Renal pelvis (tissue), 4 donors: Measurements from ENCODE around the gene LMNA. TPM values are rescaled to one million over a fixed set of nuclear protein-coding genes. Genes with fewer than 3 reads are reported as not detected.
"Not testable (repeated sequence)": the region's sequence is repeated elsewhere in the genome, so short reads cannot be mapped to it uniquely, and the experiment has no call there.

ENCODE experiments used
- DNase-seq: peaks from one replicate; pipeline ENCODE4 v3.0.0-alpha.2; 2013
- polyA plus RNA-seq, 3 donors: library from polyadenylated mRNA; unstranded; fragments of 120-200 nt; gene quantifications; one replicate each; pipeline ENCODE4 v1.2.1, GENCODE V29; 2013; ENCODE audit not compliant: insufficient read length in 3 of 3

The LMNA gene
- polyA plus RNA-seq, 3 donors, result 84.6 to 104 (median 103) TPM

DNA sequence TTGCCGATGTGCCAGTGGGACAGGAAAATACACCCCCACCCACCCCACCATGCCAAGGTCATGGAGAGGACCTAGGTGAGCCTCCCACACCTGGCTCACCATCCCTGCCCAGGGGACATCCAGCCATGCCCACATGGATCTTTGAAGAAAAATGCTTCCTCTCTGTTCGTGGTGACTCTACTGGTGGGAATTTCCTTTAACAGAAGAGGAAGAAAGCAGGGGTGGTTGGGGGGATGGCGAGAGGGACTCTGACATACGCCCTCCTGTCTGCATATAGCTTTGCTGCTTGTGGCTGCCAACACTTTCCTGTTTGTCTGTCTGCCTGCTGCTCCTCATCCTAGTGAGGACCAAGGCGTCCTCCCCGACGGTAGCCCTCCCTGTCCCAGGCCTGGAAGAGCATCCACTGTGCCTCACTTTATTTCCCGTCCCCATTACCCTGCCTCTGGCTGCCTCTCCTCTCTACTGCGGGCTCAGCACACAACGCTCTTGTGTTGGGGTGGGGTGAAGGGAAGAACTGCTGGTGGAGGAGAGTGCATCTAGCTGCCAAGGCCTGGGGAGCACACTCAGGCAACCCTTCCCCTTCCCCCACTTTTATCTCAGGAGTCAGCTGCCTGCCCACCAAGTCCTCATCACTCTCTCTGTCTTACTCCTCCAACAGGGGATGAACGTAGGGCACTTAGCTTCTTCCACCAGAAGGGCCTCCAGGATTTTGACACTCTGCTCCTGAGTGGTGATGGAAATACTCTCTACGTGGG, 41.4 kb downstream of the LMNA start:
- DNase-seq, result no peak

DNA sequence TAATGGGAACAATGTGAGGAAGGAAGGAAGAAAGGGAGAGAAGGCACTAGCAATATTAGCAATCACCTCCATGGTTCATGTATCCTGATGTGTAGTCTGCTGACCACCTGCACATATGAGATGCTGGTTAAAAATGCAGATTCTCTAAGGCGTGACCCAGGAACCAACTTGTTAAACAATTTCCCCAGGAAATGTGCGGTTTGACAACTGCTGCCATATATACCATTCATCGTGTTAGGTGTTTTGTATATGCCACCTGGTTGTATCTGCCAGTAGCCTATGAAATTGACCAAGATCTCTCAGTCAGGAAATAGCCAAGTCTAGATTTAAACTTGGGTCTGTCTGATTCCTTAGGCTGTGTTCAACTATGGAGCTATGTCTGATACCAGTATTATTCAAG, 43.0 kb downstream of the LMNA start:
- DNase-seq, result no peak

DNA sequence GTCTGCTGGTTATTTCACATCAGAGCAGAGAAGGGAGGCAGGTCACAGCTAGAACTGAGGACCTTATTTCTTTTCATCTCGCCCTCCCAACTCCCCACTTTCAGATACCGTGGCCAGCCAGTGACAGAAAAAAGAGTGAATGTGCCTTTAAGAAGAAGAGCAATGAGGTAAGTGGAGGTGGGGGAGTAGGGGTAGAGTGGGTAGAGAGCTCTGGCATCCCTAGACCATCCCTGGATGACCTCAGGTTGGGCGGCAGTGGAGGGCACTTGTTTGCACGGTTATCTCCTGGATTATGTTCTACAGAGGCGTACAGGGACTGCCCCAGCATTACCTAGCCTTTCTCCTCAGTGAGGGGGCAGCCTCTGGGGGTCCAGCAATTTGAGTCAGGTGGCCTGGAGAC, 43.5 kb downstream of the LMNA start:
- no peak for DNase-seq

DNA sequence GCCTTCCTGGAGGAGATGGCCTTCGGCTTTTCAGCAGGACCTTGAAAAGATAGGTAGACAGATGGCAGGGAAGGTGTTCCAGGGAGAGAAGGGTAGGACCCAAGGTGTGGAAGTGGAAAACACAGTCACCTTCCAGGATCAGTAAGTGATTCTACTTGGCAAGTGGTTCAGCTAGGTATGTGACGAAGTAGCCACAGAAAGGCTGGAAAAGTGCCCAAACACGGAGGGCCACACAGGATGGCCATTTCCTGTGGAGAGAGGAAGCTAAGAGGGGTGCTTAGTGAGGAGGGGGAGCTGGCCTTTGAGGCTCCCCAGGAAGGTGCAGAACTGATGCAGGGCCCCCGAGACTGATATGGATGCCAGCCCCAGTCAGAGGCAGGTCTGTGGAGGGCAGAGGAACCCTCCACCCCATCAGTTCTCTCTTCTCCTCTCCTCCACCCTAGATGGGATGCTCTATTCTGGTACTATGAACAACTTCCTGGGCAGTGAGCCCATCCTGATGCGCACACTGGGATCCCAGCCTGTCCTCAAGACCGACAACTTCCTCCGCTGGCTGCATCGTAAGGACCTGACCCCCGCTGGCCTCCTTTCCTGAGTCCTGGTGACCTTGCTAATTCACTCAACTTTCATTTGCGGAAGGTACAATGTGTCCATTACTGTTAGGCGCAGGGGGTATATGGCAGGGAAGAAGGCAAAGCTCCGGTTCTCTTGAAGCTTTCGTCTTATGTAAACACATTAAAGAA, 45.7 kb downstream of the LMNA start:
- no peak for DNase-seq

DNA sequence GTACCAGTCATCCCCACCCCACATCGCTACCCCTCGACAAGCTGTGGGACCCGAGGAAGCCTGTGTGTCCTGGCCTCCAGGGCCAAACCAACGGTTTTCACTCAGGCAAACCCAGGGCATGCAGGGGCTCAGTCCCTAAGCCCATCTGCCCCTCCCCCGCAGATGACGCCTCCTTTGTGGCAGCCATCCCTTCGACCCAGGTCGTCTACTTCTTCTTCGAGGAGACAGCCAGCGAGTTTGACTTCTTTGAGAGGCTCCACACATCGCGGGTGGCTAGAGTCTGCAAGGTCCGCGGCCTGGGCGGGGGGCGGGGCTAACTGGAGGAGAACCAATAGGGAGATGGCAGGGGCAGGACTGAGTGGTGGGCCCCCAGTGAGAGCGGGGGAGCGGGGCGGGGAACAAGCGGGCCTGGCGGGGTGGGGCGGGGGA, 46.2 kb downstream of the LMNA start:
- peak; percentile 84 for DNase-seq

DNA sequence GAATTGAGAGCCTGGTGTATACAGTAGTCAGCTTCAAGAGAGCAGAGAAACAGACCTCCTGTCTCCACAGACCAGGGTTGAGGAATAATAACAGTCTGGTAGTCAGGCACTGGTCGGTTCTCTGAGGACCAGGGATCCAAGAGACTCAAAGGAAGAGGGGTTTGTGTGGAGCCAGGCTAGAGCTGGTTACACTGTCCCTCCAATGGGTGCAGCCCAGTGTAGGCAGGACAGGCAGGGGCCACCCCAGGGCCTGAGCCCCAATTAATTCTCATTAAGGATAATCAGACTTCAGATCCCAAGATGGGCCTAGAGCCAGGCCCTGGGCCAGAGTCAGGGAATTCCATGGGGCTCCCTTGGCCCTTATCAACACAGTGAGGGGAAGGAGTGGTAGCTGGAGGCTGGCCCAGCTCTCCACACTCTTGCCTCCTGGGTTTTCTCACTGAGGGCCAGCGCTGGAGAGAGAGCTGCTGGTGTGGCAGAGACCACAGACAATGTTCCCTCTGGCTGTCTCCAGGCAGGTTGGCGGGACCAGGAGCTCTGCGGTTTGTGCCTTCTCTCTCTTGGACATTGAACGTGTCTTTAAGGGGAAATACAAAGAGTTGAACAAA, 48.0 kb downstream of the LMNA start:
- DNase-seq, result no peak

DNA sequence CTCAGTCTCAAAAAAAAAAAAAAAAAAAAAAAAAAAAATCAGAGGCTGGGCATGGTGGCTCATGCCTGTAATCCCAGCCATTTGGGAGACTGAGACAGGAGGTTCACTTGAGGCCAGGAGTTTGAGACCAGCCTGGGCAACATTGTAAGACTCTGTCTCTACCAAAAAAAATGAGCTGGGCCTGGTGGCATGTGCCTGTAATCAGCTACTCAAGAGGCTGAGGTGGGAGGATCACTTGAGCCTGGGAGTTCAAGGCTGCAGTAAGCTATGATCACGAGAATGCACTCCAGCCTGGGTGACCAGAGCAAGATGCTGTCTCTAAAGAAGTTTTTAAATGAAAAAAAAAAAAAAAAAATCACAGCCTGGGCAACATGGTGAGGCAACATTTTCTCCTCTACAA, 49.2 kb downstream of the LMNA start:
- no peak for DNase-seq

DNA sequence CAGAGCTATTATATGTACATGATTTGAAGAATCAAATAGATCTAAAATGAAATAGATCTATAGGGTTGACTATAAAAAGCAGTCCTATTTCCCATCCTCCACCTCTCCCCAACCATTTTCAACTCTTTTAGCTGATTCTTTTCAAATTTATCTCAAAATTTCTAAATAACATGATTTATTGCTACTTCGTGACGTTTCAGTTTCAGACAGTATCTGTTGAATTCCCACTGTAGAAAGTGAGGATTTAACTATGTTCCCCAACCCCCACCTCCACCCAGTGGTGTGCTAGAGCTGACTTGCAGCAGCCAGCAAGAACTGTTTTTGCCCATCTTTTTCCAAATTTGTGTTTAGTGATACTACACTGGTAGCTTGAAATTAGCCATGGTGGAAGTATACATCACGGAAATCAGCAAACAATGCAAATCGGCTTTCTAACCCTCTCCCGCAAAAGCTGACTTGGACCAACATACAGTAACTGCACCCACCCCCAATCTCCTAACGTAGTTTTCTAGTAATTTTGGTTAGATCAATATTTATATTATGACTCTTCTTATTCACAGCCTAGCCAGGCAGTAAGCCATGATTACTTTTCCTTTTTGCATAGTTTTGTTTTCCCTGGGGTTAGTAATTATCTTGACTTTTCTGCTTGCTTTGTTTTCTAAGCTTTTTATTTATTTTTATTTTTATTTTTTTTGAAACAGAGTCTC, 49.8 kb downstream of the LMNA start:
- no peak for DNase-seq

DNA sequence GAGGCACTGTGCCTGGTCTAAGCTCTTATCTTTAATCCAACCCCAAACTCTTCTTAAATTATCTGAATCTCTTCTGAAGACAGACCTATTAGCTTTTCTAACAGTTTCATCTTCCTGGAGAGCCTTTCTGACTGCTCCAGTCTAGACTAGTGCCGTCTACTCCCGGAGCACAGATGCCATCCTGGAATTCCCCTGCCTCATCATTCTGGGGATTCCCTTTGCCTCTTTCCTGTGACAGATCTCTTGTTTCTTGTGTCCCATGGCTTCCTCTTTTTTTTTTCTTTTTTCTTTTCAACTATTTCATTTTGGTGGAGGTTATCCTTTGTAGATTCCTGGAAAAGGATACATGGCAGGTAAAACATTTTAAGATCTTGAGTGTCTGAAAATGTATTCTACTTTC, 50.6 kb downstream of the LMNA start:
- DNase-seq, result no peak

DNA sequence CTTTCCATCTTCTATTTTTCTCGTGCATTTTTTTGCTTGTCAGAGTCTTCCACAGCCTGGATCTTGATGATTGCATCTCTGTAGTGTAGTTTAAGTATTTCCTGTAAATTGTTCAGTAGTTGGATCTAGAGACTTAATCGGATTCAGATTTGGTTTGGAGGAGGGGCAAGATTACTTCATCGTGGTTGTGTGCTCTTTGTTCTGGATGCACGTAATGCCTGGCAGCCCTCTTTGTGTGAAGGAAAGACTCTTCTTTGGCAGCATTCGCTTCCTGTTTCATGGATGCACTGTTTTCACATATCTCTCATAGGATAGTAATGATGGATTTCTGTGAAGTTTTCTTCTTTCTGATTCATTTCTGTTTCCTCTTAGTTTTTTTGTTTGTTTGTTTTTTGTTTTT, 53.0 kb downstream of the LMNA start:
- no peak for DNase-seq

DNA sequence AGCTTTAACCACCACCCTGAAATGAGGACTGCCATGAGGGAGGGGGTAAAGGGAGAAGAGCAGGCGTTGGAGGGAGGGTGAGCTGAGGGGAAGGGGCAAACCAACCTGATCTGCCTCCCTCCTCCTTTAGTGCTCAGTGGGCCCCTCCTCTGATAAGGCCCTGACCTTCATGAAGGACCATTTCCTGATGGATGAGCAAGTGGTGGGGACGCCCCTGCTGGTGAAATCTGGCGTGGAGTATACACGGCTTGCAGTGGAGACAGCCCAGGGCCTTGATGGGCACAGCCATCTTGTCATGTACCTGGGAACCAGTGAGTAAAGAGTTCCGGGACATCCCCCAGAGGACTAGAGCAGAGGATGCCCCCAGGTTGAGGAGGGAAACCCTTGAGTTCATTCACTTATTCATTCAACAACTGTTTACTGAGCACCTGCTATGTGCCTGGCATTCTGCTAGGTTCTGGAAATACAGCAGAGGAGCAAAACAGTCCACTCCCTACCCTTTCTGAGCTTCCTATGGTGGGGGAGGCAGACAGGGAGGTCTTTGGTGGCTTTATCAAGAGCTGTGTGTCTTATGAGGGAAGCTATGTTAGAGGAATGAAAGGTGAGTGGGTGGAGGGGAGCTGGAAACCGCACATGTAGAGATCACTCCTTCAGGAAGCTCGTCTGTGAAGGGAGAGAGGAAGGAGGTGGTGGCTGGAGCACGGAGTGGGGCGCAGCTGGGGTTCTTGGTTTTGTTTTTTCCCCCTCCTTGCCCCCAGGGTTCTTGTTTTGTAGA, 58.4 kb downstream of the LMNA start:
- no peak for DNase-seq

DNA sequence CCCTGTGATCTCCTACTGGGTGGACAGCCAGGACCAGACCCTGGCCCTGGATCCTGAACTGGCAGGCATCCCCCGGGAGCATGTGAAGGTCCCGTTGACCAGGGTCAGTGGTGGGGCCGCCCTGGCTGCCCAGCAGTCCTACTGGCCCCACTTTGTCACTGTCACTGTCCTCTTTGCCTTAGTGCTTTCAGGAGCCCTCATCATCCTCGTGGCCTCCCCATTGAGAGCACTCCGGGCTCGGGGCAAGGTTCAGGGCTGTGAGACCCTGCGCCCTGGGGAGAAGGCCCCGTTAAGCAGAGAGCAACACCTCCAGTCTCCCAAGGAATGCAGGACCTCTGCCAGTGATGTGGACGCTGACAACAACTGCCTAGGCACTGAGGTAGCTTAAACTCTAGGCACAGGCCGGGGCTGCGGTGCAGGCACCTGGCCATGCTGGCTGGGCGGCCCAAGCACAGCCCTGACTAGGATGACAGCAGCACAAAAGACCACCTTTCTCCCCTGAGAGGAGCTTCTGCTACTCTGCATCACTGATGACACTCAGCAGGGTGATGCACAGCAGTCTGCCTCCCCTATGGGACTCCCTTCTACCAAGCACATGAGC, 62.2 kb downstream of the LMNA start:
- DNase-seq, result no peak

DNA sequence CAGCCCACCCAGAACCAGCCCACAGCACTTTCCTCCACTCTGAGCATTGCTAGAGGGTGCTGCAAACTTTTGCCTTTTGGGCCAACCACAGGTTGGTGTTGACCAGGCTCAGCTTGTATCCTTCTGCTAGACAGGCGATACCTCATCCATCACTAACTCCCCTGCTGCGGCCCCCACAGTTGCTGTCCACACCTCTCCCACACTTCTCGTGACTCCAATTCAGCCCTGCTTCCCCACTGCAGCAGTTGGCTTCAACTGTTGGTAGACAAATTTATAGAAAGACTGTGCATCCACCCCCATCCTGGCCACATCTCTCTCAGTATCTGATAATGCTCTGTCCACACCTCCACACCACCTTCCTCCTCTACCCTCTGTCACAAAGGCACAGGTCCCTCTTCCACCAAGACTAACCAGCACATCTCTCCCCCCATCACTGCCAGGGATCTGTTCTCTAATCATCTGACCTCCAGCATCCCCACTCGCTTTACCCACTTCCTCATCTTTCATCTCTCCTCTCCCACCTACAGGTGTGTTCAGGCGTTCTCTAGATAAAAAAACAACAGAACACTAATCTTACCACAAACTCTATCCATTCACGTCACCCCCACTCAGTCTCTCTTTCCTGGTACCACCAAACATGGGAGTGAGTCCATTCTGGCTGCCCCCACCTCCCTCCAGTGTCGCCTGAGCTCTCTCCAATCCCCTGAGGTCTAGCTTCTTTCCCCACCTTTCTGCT, 63.6 kb downstream of the LMNA start:
- no peak for DNase-seq

DNA sequence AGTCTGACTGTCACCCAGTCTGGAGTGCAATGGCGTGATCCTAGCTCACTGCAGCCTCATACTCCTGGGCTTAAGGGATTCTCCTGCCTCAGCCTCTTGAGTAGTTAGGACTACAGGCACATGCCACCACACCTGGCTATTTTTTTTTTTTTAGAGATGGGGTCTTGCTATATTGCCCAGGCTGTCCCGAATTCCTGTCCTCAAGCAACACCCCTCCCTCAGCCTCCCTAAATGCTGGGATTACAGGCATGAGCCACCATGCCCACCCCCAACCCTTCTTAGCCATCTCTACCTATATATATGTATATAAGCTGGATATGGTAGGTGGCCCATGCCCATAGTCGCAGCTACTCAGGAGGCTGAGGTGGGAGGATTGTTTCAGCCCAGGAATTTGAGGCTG, 66.0 kb downstream of the LMNA start:
- DNase-seq, result no peak

DNA sequence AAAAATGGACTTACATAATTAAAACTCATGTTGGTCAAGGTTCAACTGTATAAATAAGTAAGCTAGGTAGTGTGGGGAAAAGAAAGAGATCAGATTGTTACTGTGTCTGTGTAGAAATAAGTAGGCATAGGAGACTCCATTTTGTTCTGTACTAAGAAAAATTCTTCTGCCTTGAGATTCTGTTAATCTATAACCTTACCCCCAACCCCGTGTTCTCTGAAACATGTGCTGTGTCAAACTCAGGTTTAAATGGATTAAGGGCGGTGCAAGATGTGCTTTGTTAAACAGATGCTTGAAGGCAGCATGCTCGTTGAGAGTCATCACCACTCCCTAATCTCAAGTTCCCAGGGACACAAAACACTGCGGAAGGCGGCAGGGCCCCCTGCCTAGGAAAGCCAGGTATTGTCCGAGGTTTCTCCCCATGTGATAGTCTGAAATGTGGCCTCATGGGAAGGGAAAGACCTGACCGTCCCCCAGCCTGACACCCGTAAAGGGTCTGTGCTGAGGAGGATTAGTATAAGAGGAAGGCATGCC, 66.9 kb downstream of the LMNA start:
- not testable (repeated sequence) for DNase-seq

DNA sequence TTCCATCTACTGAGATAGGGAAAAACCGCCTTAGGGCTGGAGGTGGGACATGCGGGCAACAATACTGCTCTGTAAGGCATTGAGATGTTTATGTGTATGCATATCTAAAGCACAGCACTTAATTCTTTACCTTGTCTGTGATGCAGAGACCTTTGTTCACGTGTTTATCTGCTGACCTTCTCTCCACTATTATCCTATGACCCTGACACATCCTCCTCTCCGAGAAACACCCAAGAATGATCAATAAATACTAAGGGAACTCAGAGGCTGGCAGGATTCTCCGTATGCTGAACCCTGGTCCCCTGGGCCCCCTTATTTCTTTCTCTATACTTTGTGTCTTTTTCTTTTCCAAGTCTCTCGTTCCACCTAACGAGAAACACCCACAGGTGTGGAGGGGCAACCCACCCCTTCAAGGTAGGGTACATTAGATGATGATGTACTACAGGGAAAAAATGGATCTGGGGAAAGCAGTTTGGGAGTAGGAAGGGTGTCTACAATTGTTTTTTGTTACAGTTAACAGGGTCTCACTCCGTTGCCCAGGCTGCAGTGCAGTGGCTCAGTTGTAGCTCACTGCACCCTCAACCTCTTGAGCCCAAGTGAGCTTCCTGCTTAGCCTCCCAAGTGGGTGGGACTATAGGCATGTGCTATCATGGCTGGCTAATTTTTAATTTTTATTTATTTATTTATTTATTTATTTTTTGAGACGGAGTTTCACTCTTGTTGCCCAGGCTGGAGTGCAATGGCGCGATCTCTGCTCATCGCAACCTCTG, 67.7 kb downstream of the LMNA start:
- DNase-seq, result not testable (repeated sequence)

DNA sequence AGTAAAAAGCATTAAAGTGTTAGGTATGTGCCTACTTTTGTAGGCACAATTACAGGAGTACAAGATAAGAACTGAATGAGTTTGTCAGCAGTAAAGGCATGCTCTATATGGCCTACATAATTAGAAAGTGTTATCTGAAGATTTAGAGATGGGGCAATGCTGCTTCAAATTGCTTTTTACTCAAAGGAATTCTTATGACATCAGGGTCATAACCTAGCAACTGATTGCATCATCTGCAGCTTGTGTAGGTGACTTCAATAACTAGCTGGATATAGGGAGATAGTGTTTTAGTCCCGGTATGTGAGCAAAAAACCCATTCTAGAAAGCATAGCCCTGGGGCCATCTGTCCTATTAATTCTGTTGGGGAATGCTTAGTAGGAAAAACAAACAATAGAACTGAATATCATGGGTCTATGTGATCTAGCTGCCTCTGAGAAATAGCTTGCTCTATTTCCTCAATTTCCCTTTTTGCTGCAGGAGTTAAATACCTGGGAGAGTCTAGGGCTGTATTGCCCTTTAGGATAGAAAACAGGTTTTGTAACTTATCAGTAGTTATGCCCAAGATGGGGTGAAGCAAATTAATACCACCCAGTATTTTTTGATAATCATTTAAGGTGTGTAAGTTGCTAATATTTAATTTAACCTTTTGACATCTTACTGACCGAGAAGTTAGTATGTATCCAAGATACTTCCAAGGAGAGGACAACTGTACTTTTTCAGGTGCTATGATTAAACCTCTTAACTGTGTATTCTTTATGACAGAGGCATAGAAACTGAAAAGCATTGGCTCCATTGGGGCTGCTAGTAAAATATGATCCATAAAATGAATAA, 72.1 kb downstream of the LMNA start:
- DNase-seq, result not testable (repeated sequence)
